SU-DHL-6 (cell line): ENCODE measurements around the gene OTUD1.

Source experiments
- CTCF ChIP-seq: fragments of 200-600 bp; sonication (generic); IDR thresholded peaks from one replicate; pipeline ENCODE4 v1.5.1; 2017; ENCODE audit warnings: antibody characterized with exemption, mild to moderate bottlenecking, low read length, moderate library complexity; ENCODE audit not compliant: insufficient read depth, poor library complexity, severe bottlenecking
- EZH2phosphoT487 ChIP-seq: fragments of 200-600 bp; sonication (generic), shearing (Covaris generic); conservative IDR thresholded peaks from 2 replicates; pipeline ENCODE4 v1.6.1; 2018; ENCODE audit warnings: mild to moderate bottlenecking, antibody characterized with exemption, low read length, moderate library complexity, mixed read lengths

GRCh38 chr10:23404461-23404980, 34.4 kb upstream of the OTUD1 start:
- TF ChIP-seq CTCF: no peak
- no peak for TF ChIP-seq EZH2phosphoT487
